Activated CD8-positive, alpha-beta memory T cell treated with anti-CD3 and anti-CD28 coated beads, Interleukin-2, amount 10 ng/mL, durations not matched to agents 7 days and 5 days (primary cell): ENCODE data around the gene RPL37A. TPM values are rescaled to one million over a fixed set of nuclear protein-coding genes. Genes with fewer than 3 reads are reported as not detected.
"Not testable (repeated sequence)": the region's sequence is repeated elsewhere in the genome, so short reads cannot be mapped to it uniquely, and the experiment has no call there.

Source experiments
- ATAC-seq: fragments of 150-1000 bp; cut with Tn5 transposase; one replicate; pipeline ENCODE4 v1.10.0; 2021; ENCODE audit warnings: moderate library complexity
- CTCF ChIA-PET: fragments of 350-600 bp; sonication (Branson Sonifier 250); formaldehyde crosslinking; loops from one replicate; lab custom pipeline; 2021; ENCODE audit warnings: antibody characterized with exemption; lab: Charles Lee
- DNase-seq: peaks from one replicate; pipeline ENCODE4 v3.0.0-alpha.2; 2020
- H3K27ac Mint-ChIP-seq: one replicate; pipeline ENCODE4 v1.8.0; 2021; ENCODE audit warnings: mild to moderate bottlenecking, mixed read lengths
- H3K27me3 Mint-ChIP-seq: one replicate; pipeline ENCODE4 v1.8.0; 2021; ENCODE audit warnings: mixed read lengths
- H3K36me3 Mint-ChIP-seq: one replicate; pipeline ENCODE4 v1.8.0; 2021; ENCODE audit warnings: mild to moderate bottlenecking, mixed read lengths
- H3K4me1 Mint-ChIP-seq: one replicate; pipeline ENCODE4 v1.8.0; 2021; ENCODE audit warnings: mixed read lengths
- H3K4me3 Mint-ChIP-seq: one replicate; pipeline ENCODE4 v1.8.0; 2021; ENCODE audit warnings: mild to moderate bottlenecking, moderate library complexity, mixed read lengths
- H3K9me3 Mint-ChIP-seq: one replicate; pipeline ENCODE4 v1.8.0; 2022; ENCODE audit warnings: low read depth, mixed read lengths
- total RNA-seq, 2 experiments: library from RNA; stranded (reverse); gene quantifications; one replicate each; pipeline ENCODE4 v1.2.3, GENCODE V29; 2021

RPL37A gene
- total RNA-seq, 2 experiments from 2014 or later = 2,001 to 2,301 TPM

DNA sequence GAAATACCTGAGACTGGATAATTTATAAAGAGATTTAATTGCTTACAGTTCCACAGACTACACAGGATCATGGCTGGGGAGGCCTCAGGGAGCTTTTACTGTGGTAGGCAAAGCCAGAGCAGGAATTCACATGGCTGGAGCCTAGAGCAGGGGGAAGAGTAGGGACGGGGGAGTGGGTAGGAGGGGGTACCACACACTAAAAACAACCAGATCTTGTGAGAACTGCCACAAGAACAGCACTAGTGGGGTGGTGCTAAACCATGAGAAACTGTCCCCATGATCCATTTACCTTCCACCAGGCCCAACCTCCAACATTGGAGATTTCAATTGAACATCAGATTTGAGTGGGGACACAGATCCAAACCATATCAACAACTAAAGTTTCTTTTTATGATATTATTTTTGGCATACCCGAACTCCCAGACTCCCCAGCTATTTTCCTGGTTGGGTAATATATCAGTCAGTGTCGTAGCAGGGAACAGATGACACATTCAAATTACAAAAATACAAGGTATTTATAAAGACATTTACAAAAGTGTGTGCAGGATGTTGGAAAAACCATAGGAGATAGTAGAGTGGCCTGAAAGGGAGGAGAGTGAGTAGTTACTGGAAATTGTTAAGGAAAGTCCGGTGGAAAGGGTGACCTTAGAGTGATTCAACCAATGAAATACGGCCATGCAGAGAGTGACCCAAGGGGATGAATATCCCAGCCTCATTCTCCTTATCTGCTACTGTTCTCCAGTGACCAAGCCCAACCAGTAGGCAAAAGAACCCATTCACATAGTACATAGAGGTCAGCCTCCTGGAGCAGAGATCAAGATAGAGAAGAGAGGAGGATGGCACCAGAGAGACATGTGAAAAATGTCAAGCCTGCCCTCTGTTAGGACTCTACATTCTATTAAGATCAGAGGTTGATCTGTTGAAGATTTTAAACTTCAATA is 8.8 kb downstream of the RPL37A start:
- Mint-ChIP-seq H3K36me3 (peaks cover 35% of the 10 kb centered on the region), H3K27me3 (no peaks in the 10 kb centered on the region), H3K4me1 (peaks cover 17% of the 10 kb centered on the region), H3K4me3 (no peak overlapping the region), H3K27ac (no peak overlapping the region), H3K9me3 (no peaks in the 10 kb centered on the region)
- DNase-seq = no peak
- CTCF ChIA-PET = interaction anchor here (1.1 to 1.9 kb wide), 2 partner anchors 9 kb away, joined by 3 to 6 read pairs; no protein-coding TSS in a partner anchor
- ATAC-seq = no peak

DNA sequence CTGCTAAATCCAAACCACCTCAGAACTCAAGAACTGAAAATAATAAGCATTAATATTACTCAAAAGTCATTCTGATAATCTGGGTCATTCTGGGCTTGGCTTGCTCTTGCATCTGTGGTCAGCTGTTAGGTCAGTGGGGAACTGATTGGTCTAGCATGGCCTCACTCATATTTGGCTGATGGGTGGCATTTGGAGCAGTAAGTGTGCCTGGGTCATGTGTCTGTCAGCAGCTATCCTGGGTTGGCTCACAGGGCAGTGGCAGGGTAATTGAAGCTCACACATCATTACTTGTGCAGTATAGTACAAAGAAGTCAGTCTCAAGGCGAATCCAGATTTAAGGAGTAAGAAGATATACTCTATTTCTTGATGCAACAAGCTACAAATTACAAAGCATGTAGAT is 9.6 kb downstream of the RPL37A start:
- H3K4me1 Mint-ChIP-seq = peaks cover 9% of the 10 kb centered on the region
- H3K4me3 Mint-ChIP-seq = no peak overlapping the region
- ATAC-seq (no peak), DNase-seq (no peak)
- H3K9me3 Mint-ChIP-seq = no peaks in the 10 kb centered on the region
- H3K36me3 Mint-ChIP-seq = peaks cover 27% of the 10 kb centered on the region
- H3K27ac Mint-ChIP-seq = no peak overlapping the region
- no peaks in the 10 kb centered on the region for H3K27me3 Mint-ChIP-seq
- CTCF ChIA-PET = interaction anchor here (1.1 kb wide), 1 partner anchor 9 kb away, joined by 3 read pairs; no protein-coding TSS in a partner anchor

DNA sequence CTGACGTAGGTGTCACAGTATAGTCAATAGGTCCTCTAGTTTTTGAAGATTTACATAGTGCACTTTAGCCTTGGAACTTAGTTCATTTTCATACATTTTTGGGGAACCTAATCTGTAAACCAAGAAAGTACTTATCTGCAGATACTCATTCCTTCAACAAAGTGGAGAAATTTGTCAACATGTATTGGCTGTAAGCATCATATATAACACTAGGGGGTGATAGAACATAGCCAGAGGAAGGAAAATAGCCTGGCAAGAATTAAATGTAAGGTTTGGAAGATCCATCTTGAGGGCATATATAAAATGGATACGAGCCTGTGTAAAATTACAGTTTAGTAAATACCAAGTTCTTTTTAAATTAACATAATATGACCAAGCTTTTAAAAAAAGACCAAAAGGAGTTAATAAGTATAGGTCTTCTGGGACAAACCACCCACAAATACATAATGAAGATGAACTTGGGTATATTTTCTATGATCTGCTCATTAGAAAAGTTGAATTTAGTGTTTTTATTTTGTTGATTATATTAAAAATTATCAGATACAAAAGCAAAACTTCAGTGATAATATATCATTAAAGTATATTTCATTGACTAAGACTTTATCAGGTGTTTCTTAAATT is 18.2 kb downstream of the RPL37A start:
- Mint-ChIP-seq H3K27me3 (no peaks in the 10 kb centered on the region), H3K4me3 (no peak overlapping the region), H3K36me3 (peaks cover 2% of the 10 kb centered on the region), H3K9me3 (no peaks in the 10 kb centered on the region), H3K4me1 (peaks cover 3% of the 10 kb centered on the region), H3K27ac (no peak overlapping the region)
- CTCF ChIA-PET = interaction anchor here (0.5 to 11.1 kb wide), 5 partner anchors 9 to 583 kb away, joined by 3 to 181 read pairs (median 5); no protein-coding TSS in a partner anchor
- ATAC-seq = no peak
- no peak for DNase-seq

DNA sequence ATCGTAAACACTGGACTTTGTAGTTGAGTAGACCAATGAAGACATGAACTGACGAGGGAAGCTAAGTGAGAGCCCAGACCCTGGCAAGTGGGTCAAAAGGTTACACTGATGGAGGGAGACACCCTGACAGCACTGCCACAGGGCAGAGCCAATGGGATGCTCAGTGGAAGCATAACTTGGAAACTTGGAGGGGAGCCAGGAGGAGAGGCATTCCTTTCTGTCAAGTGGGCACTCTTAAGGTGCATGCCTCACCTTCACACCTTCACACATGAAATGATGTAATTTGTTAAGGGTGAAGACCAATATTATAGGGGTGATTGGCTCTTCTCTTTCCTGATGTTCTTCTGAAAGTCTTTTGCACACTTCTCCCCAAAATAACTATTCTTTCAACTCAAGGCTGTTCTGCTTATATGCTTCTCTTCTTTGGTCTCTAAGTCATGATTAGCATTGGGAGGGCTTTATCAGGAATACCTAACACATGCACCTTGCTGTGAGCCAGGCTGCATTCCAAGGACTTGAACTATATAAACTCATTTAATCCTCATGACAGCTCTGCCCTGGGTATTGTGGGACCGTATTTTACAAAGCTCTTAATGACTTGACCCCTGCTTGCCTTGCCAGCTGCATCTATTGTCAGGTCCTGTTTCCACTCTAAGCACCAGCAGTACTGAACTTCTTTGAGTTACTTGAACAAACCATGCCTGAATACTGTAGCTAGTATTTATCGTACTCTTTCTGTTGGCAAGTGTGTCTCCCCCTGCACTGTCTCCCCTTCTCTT is 19.0 kb downstream of the RPL37A start:
- ATAC-seq (no peak), DNase-seq (no peak)
- CTCF ChIA-PET = interaction anchor here (0.5 to 11.1 kb wide), 6 partner anchors 10 to 584 kb away, joined by 3 to 181 read pairs (median 6); no protein-coding TSS in a partner anchor
- H3K36me3 Mint-ChIP-seq = peaks cover 2% of the 10 kb centered on the region
- H3K9me3 Mint-ChIP-seq = no peaks in the 10 kb centered on the region
- H3K27ac Mint-ChIP-seq = no peak overlapping the region
- H3K4me1 Mint-ChIP-seq = peaks cover 3% of the 10 kb centered on the region
- no peaks in the 10 kb centered on the region for H3K27me3 Mint-ChIP-seq
- no peak overlapping the region for H3K4me3 Mint-ChIP-seq

DNA sequence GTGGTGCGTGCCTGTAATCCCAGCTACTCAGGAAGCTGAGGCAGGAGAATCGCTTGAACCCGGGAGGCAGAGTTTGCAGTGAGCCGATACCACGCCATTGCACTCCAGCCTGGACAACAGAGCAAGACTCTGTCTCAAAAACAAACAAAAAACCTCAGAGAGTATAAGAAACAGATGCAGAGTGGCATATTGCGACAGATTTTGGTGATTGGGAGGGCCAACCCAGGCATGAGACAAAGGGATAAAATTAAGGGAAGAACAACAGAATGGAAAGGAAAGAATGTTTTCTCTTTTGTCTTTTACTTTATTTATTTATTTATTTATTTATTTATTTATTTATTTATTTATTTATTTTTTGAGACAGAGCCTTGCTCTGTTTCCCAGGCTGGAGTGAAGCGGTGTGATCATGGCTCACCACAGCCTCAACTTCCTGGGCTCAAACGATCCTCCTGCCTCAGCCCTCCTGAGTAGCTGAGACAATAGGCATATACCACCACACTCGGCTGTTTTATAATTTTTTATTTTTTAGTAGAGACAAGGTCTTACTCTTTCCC is 20.0 kb downstream of the RPL37A start:
- CTCF ChIA-PET = interaction anchor here (0.8 to 11.1 kb wide), 9 partner anchors 10 to 153 kb away, joined by 3 to 181 read pairs (median 4); partner anchors contain the start of gene RPL37A
- not testable (repeated sequence) for H3K4me1 Mint-ChIP-seq, H3K9me3 Mint-ChIP-seq, H3K27ac Mint-ChIP-seq, H3K4me3 Mint-ChIP-seq, H3K27me3 Mint-ChIP-seq, DNase-seq, H3K36me3 Mint-ChIP-seq, ATAC-seq

DNA sequence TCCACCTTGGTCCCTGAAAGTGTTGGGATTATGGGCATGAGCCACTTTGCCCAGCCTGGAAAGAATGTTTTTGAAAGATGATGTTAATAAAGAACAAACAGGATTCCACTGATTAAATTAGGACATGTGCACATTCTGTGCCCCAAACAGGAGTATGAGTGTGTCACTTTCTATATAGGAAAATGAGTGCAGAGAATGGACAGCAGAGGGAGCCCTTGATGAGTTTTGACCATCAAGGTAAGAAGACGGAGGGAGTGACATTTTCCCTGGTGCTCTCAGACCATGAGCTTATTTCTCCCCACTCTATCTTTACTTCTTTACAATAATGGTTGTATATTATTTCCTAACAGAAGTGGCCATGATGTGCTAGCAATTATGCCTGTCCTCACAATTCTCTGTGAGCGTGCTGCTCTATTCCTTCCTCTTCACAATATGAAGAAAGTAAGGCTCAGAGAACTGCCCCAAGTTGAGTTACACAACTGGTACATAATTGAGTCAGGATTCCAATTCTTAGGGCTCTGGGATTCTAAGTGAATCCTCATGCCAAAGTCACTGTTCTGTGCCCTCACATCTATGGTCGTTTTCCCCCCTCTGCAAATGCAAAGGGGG is 20.6 kb downstream of the RPL37A start:
- no peak overlapping the region for H3K4me3 Mint-ChIP-seq
- peaks cover 4% of the 10 kb centered on the region for H3K36me3 Mint-ChIP-seq
- no peak overlapping the region for H3K27ac Mint-ChIP-seq
- H3K9me3 Mint-ChIP-seq = no peaks in the 10 kb centered on the region
- no peaks in the 10 kb centered on the region for H3K27me3 Mint-ChIP-seq
- peak; percentile 81 for ATAC-seq
- peaks cover 3% of the 10 kb centered on the region for H3K4me1 Mint-ChIP-seq
- peak; percentile 70 for DNase-seq
- CTCF ChIA-PET = interaction anchor here (0.6 to 11.1 kb wide), 15 partner anchors 9 to 338 kb away, joined by 3 to 181 read pairs (median 4); partner anchors contain the start of gene RPL37A

DNA sequence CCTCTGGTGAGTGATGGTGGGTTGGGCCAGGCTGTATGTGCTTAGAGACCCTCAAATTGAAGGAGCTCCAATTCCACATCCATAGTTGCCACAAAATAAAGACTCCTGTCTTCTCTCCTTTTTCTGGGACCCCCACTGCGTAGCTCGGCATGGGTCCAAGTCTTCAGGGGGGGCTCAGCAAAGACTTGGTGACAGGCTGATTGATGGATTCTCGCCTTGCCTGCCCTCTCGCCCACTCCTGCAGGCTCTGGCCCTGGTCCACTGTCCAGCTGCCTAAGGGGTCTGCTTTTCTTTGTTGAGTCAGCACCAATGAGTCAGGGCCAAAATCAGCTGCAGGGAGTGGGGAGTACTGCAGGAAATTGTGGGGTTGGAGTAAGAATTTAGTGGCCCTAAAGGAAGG is 21.5 kb downstream of the RPL37A start:
- H3K4me1 Mint-ChIP-seq = peaks cover 3% of the 10 kb centered on the region
- H3K36me3 Mint-ChIP-seq = peaks cover 4% of the 10 kb centered on the region
- CTCF ChIA-PET = interaction anchor here (0.7 to 11.1 kb wide), 11 partner anchors 9 to 338 kb away, joined by 3 to 181 read pairs (median 4); partner anchors contain the start of gene RPL37A
- H3K4me3 Mint-ChIP-seq = no peak overlapping the region
- ATAC-seq = no peak
- no peaks in the 10 kb centered on the region for H3K27me3 Mint-ChIP-seq
- no peak for DNase-seq
- no peak overlapping the region for H3K27ac Mint-ChIP-seq
- H3K9me3 Mint-ChIP-seq = no peaks in the 10 kb centered on the region

DNA sequence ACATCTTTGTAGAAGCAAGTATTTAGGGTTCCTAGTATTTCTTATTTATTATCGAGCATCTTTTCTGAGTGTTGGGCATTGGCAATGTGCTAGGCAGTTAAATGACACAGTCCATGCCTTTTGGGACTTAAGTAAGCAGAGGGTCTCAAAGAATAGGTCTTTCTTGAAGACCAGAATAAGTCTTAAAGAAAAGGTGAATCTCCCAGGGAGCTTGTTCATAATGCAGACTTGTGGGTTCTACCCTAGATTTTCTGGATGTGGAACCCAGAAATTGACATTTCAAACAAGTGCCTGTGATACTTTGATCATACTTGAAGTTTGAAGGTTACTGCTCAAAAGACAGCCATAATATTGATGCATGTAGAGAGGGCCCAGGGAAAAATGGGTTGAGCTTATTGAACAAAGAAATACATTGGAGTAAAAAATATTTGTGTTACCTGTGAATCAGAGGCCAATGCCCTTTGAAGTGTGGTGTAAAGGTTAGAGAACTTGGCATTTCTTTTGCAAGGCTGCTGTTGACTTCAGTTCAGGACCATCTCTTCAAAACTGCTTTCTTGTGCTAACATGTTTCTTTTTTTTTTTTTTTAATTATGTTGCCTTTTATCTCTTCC is 24.4 kb downstream of the RPL37A start:
- Mint-ChIP-seq H3K27me3 (no peaks in the 10 kb centered on the region), H3K4me3 (no peak overlapping the region), H3K4me1 (peaks cover 3% of the 10 kb centered on the region), H3K27ac (no peak overlapping the region), H3K36me3 (peaks cover 4% of the 10 kb centered on the region), H3K9me3 (no peaks in the 10 kb centered on the region)
- DNase-seq (no peak), ATAC-seq (no peak)
- CTCF ChIA-PET = interaction anchor here (0.8 to 11.1 kb wide), 2 partner anchors 97 to 143 kb away, joined by 4 to 181 read pairs; no protein-coding TSS in a partner anchor

DNA sequence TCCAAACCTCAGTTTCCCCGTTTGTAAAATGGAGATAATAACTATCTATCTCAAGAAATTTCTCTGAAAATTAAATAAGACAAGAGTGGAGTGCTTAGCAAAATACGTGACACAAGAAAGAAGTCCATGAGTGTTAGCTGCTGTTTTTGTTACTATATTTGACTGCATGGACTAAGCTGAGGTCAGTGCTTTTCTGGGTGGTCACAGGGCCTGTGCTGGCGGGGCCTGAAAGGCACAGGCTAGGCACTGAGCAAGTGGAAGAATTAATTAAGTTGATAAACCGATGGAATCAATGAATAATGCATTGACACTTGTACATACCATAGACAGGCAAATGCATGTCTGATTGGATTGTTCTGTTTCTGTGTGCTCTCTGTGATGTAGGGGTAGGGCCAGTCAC is 27.3 kb downstream of the RPL37A start:
- H3K27ac Mint-ChIP-seq = no peak overlapping the region
- no peak for DNase-seq
- H3K4me1 Mint-ChIP-seq = no peaks in the 10 kb centered on the region
- H3K27me3 Mint-ChIP-seq = no peaks in the 10 kb centered on the region
- no peak overlapping the region for H3K4me3 Mint-ChIP-seq
- H3K36me3 Mint-ChIP-seq = peaks cover 2% of the 10 kb centered on the region
- CTCF ChIA-PET = interaction anchor here (11.1 kb wide), 1 partner anchor 140 kb away, joined by 181 read pairs; no protein-coding TSS in a partner anchor
- H3K9me3 Mint-ChIP-seq = no peaks in the 10 kb centered on the region
- ATAC-seq = no peak

DNA sequence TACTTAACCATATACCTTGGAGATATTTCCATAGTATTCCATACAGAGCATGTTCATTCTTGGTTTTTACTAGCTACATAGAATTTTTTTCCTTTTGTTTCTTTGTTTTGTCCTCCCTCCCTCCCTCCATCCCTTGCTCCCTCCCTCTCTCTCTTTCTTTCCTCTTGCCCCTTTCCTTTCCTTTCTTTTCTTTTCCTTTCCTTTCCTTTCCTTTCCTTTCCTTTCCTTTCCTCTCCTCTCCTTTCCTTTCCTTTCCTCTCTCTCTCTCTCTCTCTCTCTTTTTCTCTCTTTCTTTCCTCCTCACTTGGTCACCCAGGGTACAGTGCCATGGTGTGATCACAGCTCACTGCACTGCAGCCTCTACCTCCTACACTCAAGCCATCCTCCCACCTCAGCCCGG is 28.3 kb downstream of the RPL37A start:
- H3K4me3 Mint-ChIP-seq = no peak overlapping the region
- ATAC-seq (no peak), DNase-seq (no peak)
- H3K27me3 Mint-ChIP-seq = no peaks in the 10 kb centered on the region
- H3K27ac Mint-ChIP-seq = peak overlapping the region; percentile 30
- H3K9me3 Mint-ChIP-seq = no peaks in the 10 kb centered on the region
- CTCF ChIA-PET = interaction anchor here (1.7 kb wide), 1 partner anchor 10 kb away, joined by 5 read pairs; no protein-coding TSS in a partner anchor
- H3K4me1 Mint-ChIP-seq = no peaks in the 10 kb centered on the region
- peaks cover 2% of the 10 kb centered on the region for H3K36me3 Mint-ChIP-seq

DNA sequence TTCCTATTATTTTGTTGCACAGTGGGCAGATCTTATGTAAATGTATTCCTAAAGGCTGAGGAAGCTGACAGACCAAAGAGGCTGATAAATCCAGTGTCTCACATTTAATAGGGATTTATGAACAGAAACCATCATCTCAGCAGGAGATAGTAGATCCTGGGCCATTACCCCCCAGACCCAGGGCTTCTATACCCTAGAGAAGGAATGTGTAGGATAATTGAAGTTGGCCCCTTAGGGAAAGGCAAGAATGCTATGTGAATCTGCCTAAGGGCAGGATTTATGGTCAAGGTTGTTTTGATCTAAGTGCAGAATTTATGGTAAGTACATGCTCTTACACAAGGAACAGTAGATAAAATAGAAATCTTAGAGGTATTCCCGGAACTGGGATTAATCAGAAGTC is 29.0 kb downstream of the RPL37A start:
- peaks cover 2% of the 10 kb centered on the region for H3K36me3 Mint-ChIP-seq
- H3K27me3 Mint-ChIP-seq = no peaks in the 10 kb centered on the region
- H3K27ac Mint-ChIP-seq = no peak overlapping the region
- no peaks in the 10 kb centered on the region for H3K4me1 Mint-ChIP-seq
- H3K4me3 Mint-ChIP-seq = no peak overlapping the region
- CTCF ChIA-PET = interaction anchor here (1.7 kb wide), 1 partner anchor 10 kb away, joined by 5 read pairs; no protein-coding TSS in a partner anchor
- no peak for DNase-seq
- H3K9me3 Mint-ChIP-seq = no peaks in the 10 kb centered on the region
- ATAC-seq = no peak

DNA sequence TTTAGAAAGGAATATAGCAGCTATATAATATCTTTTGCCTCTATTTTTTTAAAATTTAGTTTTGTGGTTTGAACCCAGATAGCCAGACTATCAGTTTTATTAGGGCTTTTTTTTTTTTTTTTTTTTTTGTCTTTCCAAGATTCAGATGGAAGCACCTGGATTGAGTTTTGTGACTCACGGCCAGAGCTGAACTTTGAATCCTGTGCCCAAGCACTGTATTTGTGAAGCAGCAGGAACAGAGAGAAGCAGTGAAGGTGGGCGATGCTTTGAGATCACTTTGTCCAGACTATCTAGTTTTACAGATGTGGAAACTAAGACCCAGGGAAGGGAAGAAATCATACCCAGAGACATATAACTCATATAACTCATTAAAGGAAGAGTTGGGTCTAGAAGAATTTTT is 33.9 kb downstream of the RPL37A start:
- CTCF ChIA-PET = interaction anchor here (1.2 kb wide), 1 partner anchor 13 kb away, joined by 4 read pairs; no protein-coding TSS in a partner anchor
- DNase-seq (no peak), ATAC-seq (no peak)
- Mint-ChIP-seq H3K9me3 (no peaks in the 10 kb centered on the region), H3K27ac (no peak overlapping the region), H3K4me1 (peaks cover 3% of the 10 kb centered on the region), H3K4me3 (no peak overlapping the region), H3K27me3 (peaks cover 3% of the 10 kb centered on the region), H3K36me3 (no peaks in the 10 kb centered on the region)
